DOHH2 (cell line): Measurements from ENCODE around the gene LRRC61.

Experiments used
- CTCF ChIP-seq: fragments of 200-600 bp; sonication (generic); IDR thresholded peaks from one replicate; pipeline ENCODE4 v1.5.1; 2014; ENCODE audit warnings: antibody characterized with exemption, mild to moderate bottlenecking, low read depth, low read length; ENCODE audit not compliant: poor library complexity, severe bottlenecking
- EZH2phosphoT487 ChIP-seq: fragments of 200-600 bp; sonication (generic); IDR thresholded peaks from 2 replicates; pipeline ENCODE4 v1.6.1; 2017; ENCODE audit warnings: borderline replicate concordance, mild to moderate bottlenecking, antibody characterized with exemption, low read length, moderate library complexity, mixed read lengths

GRCh38 chr7:150335774-150336112, 12.6 kb downstream of the LRRC61 start:
- TF ChIP-seq CTCF: no peak
- TF ChIP-seq EZH2phosphoT487: no peak
